ENCODE data around the gene POLR1H.
"Not testable (repeated sequence)": the region's sequence is repeated elsewhere in the genome, so short reads cannot be mapped to it uniquely, and the experiment has no call there.

POLR1H gene

GRCh38 chr6:30061092-30061857 is at the start of gene POLR1H:
POLR1H (plus strand) TSS chr6:30061265; CDS start chr6:30061525, 260 bp downstream.
- peak within 1 kb of the TSS; percentile 95 for H3K27ac ChIP-seq (ENCODE audit: low read depth in 2 of 2, low read length in 2 of 2)
- H3K36me3 ChIP-seq (ENCODE audit: control insufficient read depth in 2 of 2, insufficient read depth in 2 of 2, low read length in 2 of 2), result peaks cover 4 to 6% of the 10 kb centered on the region in 2 donors
- peak within 1 kb of the TSS; percentile 78 to 93 for H3K9ac ChIP-seq (ENCODE audit: low read depth in 1 of 2, low read length in 2 of 2)
- H3K4me1 ChIP-seq (ENCODE audit: control insufficient read depth in 2 of 2, insufficient read depth in 2 of 2, low read length in 2 of 2), result peaks cover 22 to 24% of the 10 kb centered on the region in 2 donors
- no peaks in the 10 kb centered on the region for H3K27me3 ChIP-seq (ENCODE audit: control insufficient read depth in 2 of 2, insufficient read depth in 2 of 2, low read length in 2 of 2)
- H3K4me3 ChIP-seq (ENCODE audit: low read length in 2 of 2), result peak within 1 kb of the TSS; percentile 86 to 99
- no peaks in the 10 kb centered on the region for H3K9me3 ChIP-seq (ENCODE audit: control insufficient read depth in 2 of 2, low read length in 2 of 2)

- Histone ChIP-seq H3K27me3 (ENCODE audit: control insufficient read depth in 2 of 2, insufficient read depth in 2 of 2, low read length in 2 of 2) (peaks cover 0 to under 1% of the 10 kb centered on the region in 2 donors), H3K9me3 (ENCODE audit: control insufficient read depth in 2 of 2, low read length in 2 of 2) (no peaks in the 10 kb centered on the region), H3K27ac (ENCODE audit: low read depth in 2 of 2, low read length in 2 of 2) (no peak overlapping the region), H3K36me3 (ENCODE audit: control insufficient read depth in 2 of 2, insufficient read depth in 2 of 2, low read length in 2 of 2) (no peaks in the 10 kb centered on the region), H3K4me1 (ENCODE audit: control insufficient read depth in 2 of 2, insufficient read depth in 2 of 2, low read length in 2 of 2) (no peaks in the 10 kb centered on the region), H3K4me3 (ENCODE audit: low read length in 2 of 2) (no peak overlapping the region), H3K9ac (ENCODE audit: low read depth in 1 of 2, low read length in 2 of 2) (no peak overlapping the region)
These were observed 47.7 kb upstream of the POLR1H start for GRCh38 chr6:30013291-30013922.

GRCh38 chr6:30019819-30020218 is 41.2 kb upstream of the POLR1H start:
- Histone ChIP-seq H3K36me3 (ENCODE audit: control insufficient read depth in 2 of 2, insufficient read depth in 2 of 2, low read length in 2 of 2) (no peaks in the 10 kb centered on the region), H3K9ac (ENCODE audit: low read depth in 1 of 2, low read length in 2 of 2) (no peak overlapping the region), H3K27me3 (ENCODE audit: control insufficient read depth in 2 of 2, insufficient read depth in 2 of 2, low read length in 2 of 2) (no peaks in the 10 kb centered on the region)

GRCh38 chr6:30020626-30021025 is 40.4 kb upstream of the POLR1H start:
- H3K4me1 ChIP-seq (ENCODE audit: control insufficient read depth in 2 of 2, insufficient read depth in 2 of 2, low read length in 2 of 2), result no peaks in the 10 kb centered on the region
- no peaks in the 10 kb centered on the region for H3K27me3 ChIP-seq (ENCODE audit: control insufficient read depth in 2 of 2, insufficient read depth in 2 of 2, low read length in 2 of 2)
- no peak overlapping the region for H3K4me3 ChIP-seq (ENCODE audit: low read length in 2 of 2)
- H3K36me3 ChIP-seq (ENCODE audit: control insufficient read depth in 2 of 2, insufficient read depth in 2 of 2, low read length in 2 of 2), result no peaks in the 10 kb centered on the region
- no peaks in the 10 kb centered on the region for H3K9me3 ChIP-seq (ENCODE audit: control insufficient read depth in 2 of 2, low read length in 2 of 2)
- no peak overlapping the region for H3K9ac ChIP-seq (ENCODE audit: low read depth in 1 of 2, low read length in 2 of 2)
- no peak overlapping the region for H3K27ac ChIP-seq (ENCODE audit: low read depth in 2 of 2, low read length in 2 of 2)

More at GRCh38 chr6:30019819-30020218, 41.2 kb upstream of the POLR1H start:
- no peaks in the 10 kb centered on the region for H3K9me3 ChIP-seq (ENCODE audit: control insufficient read depth in 2 of 2, low read length in 2 of 2)
- no peaks in the 10 kb centered on the region for H3K4me1 ChIP-seq (ENCODE audit: control insufficient read depth in 2 of 2, insufficient read depth in 2 of 2, low read length in 2 of 2)
- H3K27ac ChIP-seq (ENCODE audit: low read depth in 2 of 2, low read length in 2 of 2), result no peak overlapping the region
- no peak overlapping the region for H3K4me3 ChIP-seq (ENCODE audit: low read length in 2 of 2)

GRCh38 chr6:30022189-30022588 is 38.9 kb upstream of the POLR1H start:
- Histone ChIP-seq H3K27ac (ENCODE audit: low read depth in 2 of 2, low read length in 2 of 2) (no peak overlapping the region), H3K9ac (ENCODE audit: low read depth in 1 of 2, low read length in 2 of 2) (no peak overlapping the region), H3K9me3 (ENCODE audit: control insufficient read depth in 2 of 2, low read length in 2 of 2) (no peaks in the 10 kb centered on the region), H3K36me3 (ENCODE audit: control insufficient read depth in 2 of 2, insufficient read depth in 2 of 2, low read length in 2 of 2) (no peaks in the 10 kb centered on the region), H3K4me1 (ENCODE audit: control insufficient read depth in 2 of 2, insufficient read depth in 2 of 2, low read length in 2 of 2) (no peaks in the 10 kb centered on the region), H3K27me3 (ENCODE audit: control insufficient read depth in 2 of 2, insufficient read depth in 2 of 2, low read length in 2 of 2) (no peaks in the 10 kb centered on the region), H3K4me3 (ENCODE audit: low read length in 2 of 2) (no peak overlapping the region)

GRCh38 chr6:30022712-30023111 is 38.4 kb upstream of the POLR1H start:
- not testable (repeated sequence) for H3K27ac ChIP-seq (ENCODE audit: low read depth in 2 of 2, low read length in 2 of 2); H3K4me1 ChIP-seq (ENCODE audit: control insufficient read depth in 2 of 2, insufficient read depth in 2 of 2, low read length in 2 of 2); H3K9me3 ChIP-seq (ENCODE audit: control insufficient read depth in 2 of 2, low read length in 2 of 2); H3K36me3 ChIP-seq (ENCODE audit: control insufficient read depth in 2 of 2, insufficient read depth in 2 of 2, low read length in 2 of 2); H3K27me3 ChIP-seq (ENCODE audit: control insufficient read depth in 2 of 2, insufficient read depth in 2 of 2, low read length in 2 of 2); H3K9ac ChIP-seq (ENCODE audit: low read depth in 1 of 2, low read length in 2 of 2); H3K4me3 ChIP-seq (ENCODE audit: low read length in 2 of 2)

- Histone ChIP-seq H3K27me3 (ENCODE audit: control insufficient read depth in 2 of 2, insufficient read depth in 2 of 2, low read length in 2 of 2) (no peaks in the 10 kb centered on the region), H3K9ac (ENCODE audit: low read depth in 1 of 2, low read length in 2 of 2) (no peak overlapping the region), H3K4me1 (ENCODE audit: control insufficient read depth in 2 of 2, insufficient read depth in 2 of 2, low read length in 2 of 2) (no peaks in the 10 kb centered on the region), H3K9me3 (ENCODE audit: control insufficient read depth in 2 of 2, low read length in 2 of 2) (no peaks in the 10 kb centered on the region), H3K27ac (ENCODE audit: low read depth in 2 of 2, low read length in 2 of 2) (no peak overlapping the region), H3K4me3 (ENCODE audit: low read length in 2 of 2) (no peak overlapping the region), H3K36me3 (ENCODE audit: control insufficient read depth in 2 of 2, insufficient read depth in 2 of 2, low read length in 2 of 2) (no peaks in the 10 kb centered on the region)
These were observed 35.9 kb upstream of the POLR1H start for GRCh38 chr6:30025186-30025585.

GRCh38 chr6:30029588-30029987 is 31.5 kb upstream of the POLR1H start:
- peaks cover 0 to 3% of the 10 kb centered on the region in 2 donors for H3K36me3 ChIP-seq (ENCODE audit: control insufficient read depth in 2 of 2, insufficient read depth in 2 of 2, low read length in 2 of 2)
- no peaks in the 10 kb centered on the region for H3K27me3 ChIP-seq (ENCODE audit: control insufficient read depth in 2 of 2, insufficient read depth in 2 of 2, low read length in 2 of 2)
- H3K9me3 ChIP-seq (ENCODE audit: control insufficient read depth in 2 of 2, low read length in 2 of 2), result no peaks in the 10 kb centered on the region
- no peak overlapping the region for H3K27ac ChIP-seq (ENCODE audit: low read depth in 2 of 2, low read length in 2 of 2)
- H3K4me1 ChIP-seq (ENCODE audit: control insufficient read depth in 2 of 2, insufficient read depth in 2 of 2, low read length in 2 of 2), result no peaks in the 10 kb centered on the region
- no peak overlapping the region for H3K4me3 ChIP-seq (ENCODE audit: low read length in 2 of 2)
- no peak overlapping the region for H3K9ac ChIP-seq (ENCODE audit: low read depth in 1 of 2, low read length in 2 of 2)

- H3K9me3 ChIP-seq (ENCODE audit: control insufficient read depth in 2 of 2, low read length in 2 of 2), result no peaks in the 10 kb centered on the region
These were observed 29.7 kb upstream of the POLR1H start for GRCh38 chr6:30031381-30031780.

GRCh38 chr6:30033440-30033839 is 27.6 kb upstream of the POLR1H start:
- not testable (repeated sequence) for H3K36me3 ChIP-seq (ENCODE audit: control insufficient read depth in 2 of 2, insufficient read depth in 2 of 2, low read length in 2 of 2); H3K9me3 ChIP-seq (ENCODE audit: control insufficient read depth in 2 of 2, low read length in 2 of 2); H3K27ac ChIP-seq (ENCODE audit: low read depth in 2 of 2, low read length in 2 of 2); H3K4me1 ChIP-seq (ENCODE audit: control insufficient read depth in 2 of 2, insufficient read depth in 2 of 2, low read length in 2 of 2); H3K4me3 ChIP-seq (ENCODE audit: low read length in 2 of 2); H3K9ac ChIP-seq (ENCODE audit: low read depth in 1 of 2, low read length in 2 of 2); H3K27me3 ChIP-seq (ENCODE audit: control insufficient read depth in 2 of 2, insufficient read depth in 2 of 2, low read length in 2 of 2)

More at GRCh38 chr6:30031381-30031780, 29.7 kb upstream of the POLR1H start:
- no peaks in the 10 kb centered on the region for H3K27me3 ChIP-seq (ENCODE audit: control insufficient read depth in 2 of 2, insufficient read depth in 2 of 2, low read length in 2 of 2)
- H3K27ac ChIP-seq (ENCODE audit: low read depth in 2 of 2, low read length in 2 of 2), result no peak overlapping the region
- H3K36me3 ChIP-seq (ENCODE audit: control insufficient read depth in 2 of 2, insufficient read depth in 2 of 2, low read length in 2 of 2), result peaks cover 0 to 3% of the 10 kb centered on the region in 2 donors
- no peak overlapping the region for H3K9ac ChIP-seq (ENCODE audit: low read depth in 1 of 2, low read length in 2 of 2)
- H3K4me1 ChIP-seq (ENCODE audit: control insufficient read depth in 2 of 2, insufficient read depth in 2 of 2, low read length in 2 of 2), result no peaks in the 10 kb centered on the region
- no peak overlapping the region for H3K4me3 ChIP-seq (ENCODE audit: low read length in 2 of 2)
